Measurements from ENCODE around the gene C1orf105.
"Not testable (repeated sequence)": the region's sequence is repeated elsewhere in the genome, so short reads cannot be mapped to it uniquely, and the experiment has no call there.

C1orf105 gene, protein sequence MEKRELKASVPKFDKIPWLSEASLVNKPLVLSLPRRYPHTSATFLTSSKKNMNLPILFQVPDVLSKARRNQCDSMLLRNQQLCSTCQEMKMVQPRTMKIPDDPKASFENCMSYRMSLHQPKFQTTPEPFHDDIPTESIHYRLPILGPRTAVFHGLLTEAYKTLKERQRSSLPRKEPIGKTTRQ

DNA sequence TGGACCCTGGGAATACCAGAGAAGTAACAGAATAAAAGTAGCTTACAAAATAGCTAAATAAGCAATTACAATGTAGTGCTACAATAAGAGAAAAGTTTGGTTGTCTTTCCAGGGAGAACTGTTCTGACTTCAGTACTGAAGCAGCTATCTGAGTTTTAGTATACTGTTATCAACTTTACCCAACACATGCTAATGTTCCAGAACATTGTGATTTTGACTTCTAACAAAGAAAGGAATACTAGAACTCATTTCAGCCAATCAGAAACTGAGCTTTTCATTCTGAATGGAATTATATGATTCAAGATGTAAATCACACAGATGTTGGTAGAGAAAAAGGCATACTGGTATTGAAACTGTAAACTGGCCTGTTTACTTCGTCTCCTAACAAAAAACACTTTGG is at the start of gene C1orf105:
Gene C1orf105, plus strand, starts transcription at position 301 of the 400 bp plus-strand sequence. CDS start 201 bp downstream, outside the sequence.
- no peak for DNase-seq

DNA sequence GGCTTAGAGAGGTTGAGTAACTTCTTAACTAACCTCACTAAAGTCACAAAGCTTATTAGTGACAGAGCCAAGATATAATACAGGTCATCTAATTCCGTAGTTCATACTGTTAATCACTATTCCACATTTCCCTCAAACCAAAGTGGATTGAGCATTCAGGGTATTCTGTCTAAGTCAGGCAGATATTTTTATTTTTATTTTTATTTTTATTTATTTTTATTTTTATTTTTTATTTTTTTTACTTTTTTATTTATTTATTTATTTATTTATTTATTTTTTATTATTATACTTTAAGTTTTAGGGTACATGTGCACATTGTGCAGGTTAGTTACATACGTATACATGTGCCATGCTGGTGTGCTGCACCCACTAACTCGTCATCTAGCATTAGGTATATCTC is 48.8 kb upstream of the C1orf105 start:
- DNase-seq, result not testable (repeated sequence)

DNA sequence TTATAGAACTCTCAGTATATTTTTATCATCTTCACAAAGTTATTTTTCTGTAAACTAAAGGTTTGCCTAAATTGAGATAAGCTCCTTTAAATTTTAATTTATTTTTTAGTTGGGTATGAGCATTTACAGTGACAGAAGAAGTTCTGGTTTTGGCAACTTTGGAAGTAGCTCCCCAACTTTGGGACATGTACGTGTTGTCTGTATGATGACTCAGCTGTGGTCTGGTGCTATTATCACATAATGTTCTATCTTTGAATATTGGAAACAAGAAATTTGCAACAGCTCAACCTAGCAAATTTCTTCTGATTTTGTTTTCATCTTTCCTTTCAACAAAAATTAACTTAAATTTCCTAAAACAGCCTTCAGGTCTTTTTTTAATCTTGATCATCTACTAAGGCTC is 46.6 kb upstream of the C1orf105 start:
- DNase-seq, result no peak

DNA sequence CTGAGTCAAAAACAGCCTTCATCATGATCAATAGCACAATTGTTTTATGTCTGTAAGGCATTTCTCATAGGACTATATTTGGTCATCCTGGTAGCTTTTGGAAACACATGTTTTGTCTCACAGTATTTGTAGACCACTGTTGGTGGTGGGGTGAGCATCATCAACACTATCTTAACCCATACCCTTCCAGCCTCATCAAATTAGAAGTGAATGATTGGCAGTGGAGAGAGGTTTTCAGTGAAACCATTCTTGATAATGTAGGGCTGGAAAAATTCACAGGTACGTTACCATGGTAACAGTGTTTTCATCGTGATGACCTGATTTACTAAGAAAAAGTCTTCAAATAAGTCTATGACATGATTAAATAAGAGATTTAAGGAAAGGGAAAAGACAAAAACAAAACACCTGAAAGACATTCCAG is 45.3 kb upstream of the C1orf105 start:
- no peak for DNase-seq

DNA sequence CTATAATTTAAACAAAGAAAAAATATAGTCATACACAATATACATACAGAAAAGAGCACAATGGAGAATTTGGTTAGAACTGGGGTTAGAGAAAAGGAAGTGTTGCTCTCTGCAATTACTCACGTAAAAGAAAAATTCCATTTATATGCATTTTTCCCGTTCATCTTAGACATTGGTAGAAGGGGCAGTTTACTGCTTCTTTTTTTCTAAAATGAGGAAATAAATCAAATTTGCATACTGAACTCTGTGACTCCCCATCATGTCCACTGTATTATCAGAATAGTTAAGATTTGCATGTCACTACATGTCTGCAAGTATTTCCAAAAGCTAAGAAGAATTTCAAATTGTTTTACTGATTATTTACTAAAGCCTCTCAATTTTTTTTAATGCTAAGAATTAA is 44.1 kb upstream of the C1orf105 start:
- no peak for DNase-seq

DNA sequence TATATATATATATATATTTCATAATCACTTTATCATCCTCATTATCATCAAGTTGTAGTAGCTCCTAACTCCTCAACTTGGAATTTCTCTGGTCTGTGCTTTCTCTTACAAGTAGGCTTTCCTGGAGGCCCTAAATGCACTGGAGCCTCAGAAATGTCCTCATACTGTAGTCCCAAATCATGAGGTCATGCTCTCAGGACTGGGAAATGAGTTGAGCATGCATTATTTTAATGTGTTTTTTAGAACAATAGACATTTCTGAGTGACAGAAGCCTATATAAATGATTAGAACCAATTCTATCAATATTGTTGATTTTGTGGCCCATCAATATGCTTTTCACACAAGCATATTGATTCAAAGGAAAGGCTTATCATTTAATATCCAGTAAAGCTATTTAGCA is 42.9 kb upstream of the C1orf105 start:
- DNase-seq, result no peak

DNA sequence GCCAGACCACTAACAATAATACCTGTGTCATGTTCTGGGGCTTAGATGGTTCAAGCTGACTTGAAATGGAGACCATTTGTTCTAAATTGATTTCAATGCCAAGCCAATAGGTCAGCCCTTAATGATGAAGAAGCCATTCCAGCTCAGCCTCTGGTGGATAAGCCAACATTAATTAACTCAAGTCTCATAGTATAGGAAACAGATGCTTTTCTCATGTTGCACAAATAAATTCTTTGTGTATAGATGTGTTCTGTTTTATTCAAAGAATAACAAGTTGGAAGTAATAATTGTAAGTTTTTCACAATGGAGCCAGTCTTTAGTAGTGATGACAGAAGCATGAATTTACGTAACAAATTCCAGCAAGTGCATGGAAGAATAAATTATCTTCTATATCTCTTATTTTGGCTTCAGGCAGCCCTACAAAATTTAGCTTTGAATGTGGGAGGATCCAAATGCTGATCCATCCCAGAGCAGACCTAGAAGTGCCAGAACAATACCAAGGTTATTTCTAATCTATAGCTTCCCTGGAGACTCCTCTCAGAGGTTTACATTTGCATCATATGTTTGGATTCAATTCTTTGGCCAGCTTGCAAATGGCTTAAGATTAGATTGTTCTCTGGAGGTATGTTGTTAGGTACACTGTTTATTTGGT is 42.2 kb upstream of the C1orf105 start:
- DNase-seq, result no peak

DNA sequence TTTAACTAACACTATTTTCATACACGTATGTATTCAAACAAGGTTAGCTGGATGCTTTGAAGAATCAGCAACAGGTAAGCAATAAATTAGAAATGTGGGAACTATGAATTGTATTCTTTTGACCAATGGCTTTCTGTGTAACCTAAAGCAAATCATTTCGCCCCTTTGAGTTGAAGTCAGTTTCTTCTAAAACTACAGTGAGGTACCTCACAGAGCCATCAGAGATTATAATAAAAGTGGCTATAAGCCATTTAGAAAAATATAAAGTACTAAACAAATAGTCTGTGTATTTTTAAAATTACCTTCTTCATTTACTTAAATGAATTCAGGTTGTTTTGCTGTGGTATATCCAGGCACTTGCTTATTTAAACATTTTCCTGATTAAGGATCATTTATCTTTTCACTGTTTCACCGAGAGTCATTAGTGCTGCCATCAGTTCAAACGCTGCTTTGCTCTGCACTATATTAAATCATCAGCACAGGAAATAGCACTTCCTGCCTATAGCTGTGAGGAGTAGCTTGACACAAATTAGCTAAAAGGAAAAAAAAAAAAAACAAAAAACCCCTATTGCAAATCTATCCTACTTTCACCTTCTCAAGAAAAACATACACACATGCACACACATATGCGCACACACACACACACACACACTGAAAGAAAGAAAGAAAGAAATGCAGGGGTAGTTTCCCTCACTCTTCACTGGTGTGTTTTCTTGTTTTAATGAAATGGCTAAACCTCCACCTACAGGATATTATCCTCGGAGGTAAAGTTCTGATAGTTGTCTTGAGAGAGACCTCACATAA is 39.8 kb upstream of the C1orf105 start:
- no peak for DNase-seq

DNA sequence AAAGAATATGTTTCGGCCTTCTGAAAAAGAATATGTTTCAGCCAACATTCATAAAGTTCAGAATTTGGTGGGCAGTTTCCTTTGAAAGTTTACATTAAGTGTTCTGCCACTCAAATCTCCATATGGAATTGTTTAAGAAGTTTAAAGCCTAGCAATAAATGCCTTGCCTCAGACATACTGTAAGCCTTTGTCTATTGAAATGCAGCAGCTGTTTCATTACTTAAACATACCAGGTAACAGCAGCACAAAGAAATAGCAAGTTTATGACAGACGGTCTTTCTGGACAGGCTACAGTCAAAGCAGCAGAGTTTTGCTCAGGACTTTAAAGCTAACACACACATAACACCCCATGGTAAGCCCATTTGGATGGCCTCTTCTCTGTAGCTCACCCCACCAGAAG is 38.5 kb upstream of the C1orf105 start:
- no peak for DNase-seq

DNA sequence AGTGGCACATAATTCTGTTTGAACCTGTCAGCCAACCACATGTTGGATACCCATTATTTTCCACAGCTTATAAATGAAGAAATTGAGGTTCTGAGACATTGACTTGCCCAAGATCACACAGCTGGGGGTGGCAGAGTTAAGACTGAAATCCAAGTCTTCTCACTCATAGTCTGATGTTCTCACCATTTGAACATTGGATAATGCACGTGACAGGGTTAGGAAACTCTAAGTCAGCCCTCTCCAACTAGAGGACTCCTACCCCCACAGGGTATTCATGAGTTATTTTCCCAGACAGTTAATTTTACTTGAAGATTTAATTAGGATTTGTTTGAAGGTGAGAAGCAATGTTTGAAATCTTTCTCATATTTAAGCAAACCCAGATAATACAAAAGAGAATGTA is 38.1 kb upstream of the C1orf105 start:
- no peak for DNase-seq

DNA sequence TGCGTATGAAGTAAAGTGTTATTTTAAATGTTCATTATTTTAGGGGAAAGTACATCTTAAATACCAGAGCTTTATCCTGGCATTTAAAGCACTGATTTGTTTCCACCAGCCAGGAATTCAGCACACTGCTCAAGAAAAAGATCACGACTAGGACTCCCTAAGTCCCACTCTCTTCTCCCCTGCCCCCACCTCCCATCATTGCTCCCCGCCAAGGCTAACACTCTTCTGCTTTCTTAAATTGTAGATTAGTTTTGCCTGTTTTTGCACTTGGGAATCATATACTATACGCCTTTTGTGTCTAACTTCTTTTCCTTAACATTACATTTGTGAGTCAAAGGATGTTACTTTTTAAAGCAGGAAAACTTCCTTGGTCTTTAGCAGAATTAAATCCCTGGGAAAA is 37.5 kb upstream of the C1orf105 start:
- no peak for DNase-seq

DNA sequence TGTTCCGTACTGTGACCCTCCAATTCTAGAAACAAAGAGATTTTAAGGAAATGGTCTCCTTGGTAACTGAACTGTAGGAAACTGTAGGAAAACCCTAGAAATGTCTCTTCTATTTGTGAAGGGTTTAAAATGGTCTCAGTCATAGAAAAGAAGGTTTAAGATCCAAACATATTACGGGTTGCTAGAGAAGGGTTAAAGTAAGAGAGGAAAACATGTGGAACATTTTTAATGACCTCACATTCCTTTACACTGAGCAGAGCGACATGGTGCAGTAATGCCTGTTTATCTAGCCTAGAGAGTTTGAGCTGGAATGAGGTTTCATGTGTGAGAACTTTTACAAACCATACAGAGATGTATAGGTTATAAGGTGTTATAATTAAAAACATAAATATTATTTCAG is 36.9 kb upstream of the C1orf105 start:
- DNase-seq, result no peak

DNA sequence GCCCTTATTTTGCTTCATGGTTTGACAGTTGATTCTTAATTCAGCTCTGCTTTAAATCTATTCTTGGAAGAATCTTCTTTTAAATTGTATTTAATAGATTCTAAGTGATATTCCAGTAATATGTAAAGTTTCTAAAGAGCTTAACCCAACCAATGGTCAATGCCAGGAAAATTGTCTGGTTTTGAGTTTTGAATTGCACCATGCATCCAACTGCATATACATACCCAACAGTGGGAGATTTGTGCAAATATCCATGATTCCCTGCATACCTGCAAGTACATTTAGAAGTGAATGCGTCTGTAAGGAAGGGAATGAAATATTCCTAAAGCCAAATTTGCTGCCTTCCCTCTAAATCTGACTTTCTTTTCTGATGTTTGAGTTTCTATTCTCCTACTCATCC is 35.8 kb upstream of the C1orf105 start:
- no peak for DNase-seq

DNA sequence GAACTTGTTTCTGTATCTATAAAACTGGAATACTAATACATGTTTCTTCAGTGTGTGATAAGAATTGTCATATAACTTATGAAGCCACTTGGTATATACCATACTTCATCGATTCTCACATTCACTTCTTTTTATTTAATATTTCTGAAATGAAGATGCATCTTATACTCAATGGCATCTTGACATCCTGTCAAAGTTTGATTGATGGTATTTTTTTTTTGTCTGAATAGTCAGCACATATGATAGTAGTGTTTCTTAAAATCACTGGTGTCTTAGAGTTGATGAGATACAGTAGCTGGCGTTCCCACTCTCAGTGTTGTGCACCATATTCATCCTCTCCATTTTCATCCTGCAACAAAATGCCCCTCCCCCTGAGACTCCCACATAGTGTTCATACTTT is 34.4 kb upstream of the C1orf105 start:
- DNase-seq, result no peak

DNA sequence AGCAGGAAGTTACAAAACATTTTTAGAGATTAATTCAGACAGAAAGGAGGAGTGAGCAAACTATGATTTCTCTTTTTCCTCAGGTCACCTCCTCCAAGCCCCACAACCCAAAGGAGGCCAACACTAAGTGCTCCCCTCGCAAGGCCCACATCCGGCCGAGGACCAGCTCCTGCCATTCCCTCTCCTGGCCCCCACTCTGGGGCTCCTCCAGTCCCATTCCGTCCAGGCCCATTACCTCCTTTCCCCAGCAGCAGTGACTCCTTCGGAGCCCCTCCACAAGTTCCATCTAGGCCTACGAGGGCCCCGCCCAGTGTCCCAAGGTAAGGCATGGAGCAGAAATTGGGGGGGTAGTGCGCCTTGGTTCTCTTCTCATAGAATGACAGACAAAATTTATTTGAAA is 32.0 kb upstream of the C1orf105 start:
- no peak for DNase-seq

DNA sequence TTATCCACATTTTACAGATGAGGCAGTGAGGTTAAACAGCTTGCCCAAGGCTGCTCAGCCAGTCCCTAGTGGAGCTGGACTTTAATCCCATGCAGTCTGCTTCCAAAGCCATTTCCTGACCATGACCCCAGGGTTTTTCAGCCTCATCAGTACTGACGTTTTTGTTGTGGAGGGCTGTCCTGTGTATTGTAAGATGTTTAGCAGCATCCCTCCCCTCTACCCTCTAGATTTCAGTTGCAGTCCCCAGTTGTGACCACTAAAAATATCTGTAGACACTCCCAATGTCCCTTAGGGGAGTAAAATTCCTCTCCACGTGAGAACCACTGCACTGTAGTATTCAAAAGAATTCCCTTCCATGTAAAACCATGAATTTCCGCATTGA is 30.2 kb upstream of the C1orf105 start:
- no peak for DNase-seq

DNA sequence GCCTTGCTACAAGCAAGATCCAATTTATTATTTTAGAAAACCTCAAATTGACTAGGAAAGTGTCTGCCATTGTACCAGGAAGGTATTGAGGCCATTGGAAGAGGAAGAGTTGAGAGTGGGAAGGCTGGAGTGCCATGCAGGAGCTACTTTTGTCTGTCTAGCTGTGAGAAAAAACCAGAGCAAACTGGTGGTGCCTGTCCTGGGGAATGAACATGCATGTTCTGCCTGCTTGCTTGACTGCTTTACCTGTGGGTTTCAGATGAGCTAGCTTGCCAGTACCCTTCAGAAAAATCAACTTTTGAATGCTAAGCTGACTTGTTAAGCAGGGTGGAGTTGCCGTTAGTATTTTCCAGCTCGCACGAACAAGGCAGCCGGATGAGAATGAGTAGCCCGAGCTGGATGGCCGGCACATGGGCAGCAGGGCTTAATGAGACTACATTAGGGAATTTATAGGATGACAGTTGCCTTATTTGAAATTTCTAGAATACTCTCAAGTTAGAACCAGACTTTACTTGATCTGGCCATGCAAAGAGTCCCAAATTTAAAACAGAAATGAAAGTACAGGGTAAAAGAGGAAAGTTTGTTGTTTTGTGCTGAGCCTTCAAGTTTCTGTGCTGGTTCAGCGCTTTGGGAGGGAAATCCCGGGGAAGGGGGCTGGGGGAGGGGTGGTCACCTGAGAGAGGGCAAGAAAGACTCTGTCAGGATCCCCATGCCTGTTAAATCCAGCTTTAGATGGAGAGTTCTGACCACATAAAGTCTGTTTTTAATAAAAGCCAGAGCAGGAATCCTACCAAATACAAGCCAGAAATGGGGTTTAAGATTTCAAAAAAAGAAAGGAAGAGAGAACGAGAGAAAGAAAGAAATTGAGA is 29.6 kb upstream of the C1orf105 start:
- DNase-seq, result no peak

DNA sequence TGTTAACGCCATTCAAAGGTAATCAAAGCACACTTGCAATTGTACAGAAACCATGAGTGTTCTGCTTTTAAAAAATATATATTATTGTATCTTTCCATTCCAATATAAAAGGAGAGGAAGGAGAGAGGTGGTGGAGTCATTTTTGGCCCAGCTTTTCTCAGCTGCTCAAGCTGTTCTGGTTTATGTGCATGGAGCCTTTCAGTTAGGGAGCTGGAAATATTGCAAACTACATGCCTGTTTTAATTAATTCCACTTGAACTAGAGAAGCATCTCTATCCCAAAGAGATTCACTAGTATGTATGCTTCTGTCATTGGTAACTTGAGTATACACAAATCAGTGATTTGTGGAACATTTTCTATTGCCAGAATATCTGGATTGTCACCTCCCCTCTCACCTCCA is 28.5 kb upstream of the C1orf105 start:
- no peak for DNase-seq

DNA sequence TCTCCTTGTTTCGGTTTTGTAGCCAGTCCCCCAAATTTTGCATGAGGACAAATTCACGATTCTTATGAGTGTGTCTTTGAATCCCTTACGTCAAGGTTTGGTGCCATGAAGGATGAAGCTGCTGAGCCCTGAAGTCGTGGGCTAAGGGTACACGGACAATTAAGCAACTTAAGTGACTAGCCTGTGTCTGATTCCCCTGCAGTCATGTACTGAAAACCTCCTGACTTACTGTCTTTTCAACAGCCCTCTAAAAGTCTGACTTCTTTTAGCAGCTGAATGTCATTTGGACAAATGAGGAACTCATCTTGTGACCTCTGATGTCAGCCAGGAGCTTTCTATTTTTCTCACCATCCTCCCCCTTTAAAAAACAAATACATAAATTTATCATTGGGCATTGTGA is 27.1 kb upstream of the C1orf105 start:
- DNase-seq, result no peak

DNA sequence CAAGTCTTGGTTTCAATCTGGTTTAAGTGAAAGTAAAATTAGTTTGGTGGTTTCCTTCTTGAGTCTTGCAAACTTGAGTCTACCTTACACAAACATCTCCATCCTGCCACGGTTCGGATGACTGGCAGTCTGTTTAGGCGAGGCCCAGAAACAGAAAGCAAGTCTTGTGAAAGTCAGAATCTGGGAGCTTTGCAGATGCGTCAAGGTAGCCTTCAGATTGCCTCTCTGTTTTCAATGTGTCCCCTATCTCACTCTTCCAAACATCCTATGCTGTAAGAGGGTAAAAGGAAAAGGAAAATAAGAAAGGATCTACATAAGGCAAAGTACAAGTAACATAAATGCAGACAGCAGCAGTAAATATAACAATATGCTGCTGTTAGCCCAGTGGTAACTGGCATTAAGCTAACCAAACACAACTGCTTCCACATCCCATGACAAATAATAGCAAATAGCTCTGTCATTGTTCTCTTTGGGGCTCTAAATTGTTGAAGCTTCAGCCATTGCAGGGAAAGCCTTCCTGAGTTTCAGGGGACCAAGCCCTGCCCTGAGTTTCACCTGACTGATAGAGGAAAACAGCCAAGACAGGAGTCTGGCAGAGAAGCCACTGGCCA is 26.2 kb upstream of the C1orf105 start:
- DNase-seq, result peak; percentile 86

DNA sequence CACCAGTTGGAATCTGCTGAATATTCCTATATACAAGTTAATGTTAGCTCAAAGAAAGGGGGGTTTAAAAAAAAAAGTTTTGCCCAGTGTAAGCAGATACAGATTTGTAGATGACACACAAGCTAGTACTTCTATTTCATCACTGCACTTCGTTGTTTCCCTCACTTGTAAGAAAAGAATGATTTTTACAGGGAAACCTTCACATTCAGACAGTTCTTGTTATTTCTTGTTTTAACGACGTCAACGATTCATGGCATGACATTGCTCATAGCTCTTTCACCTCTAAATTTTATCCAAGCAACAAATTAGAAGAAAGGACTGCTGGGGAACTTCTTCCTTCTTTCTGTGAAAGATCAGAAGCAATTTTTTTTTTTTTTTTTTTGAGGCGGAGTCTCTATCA is 25.7 kb upstream of the C1orf105 start:
- DNase-seq, result no peak

DNA sequence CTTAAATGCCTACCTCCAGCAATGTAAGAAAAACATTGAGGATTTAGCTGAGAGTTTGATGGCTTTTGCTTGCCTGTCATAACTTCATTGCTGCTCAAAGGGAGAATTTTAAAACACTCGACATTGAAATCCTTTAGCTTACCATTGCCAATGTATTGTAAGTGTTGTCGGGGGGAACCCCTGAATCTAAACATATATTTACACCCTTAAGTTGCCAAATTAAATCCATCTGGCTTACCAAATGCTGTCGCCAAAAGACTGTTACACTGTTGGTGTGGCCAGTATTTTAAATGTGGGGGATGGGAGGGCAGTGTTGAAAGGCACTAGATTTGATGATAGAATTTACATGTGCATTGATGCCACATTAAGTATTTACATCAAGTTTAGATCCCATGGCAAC is 24.9 kb upstream of the C1orf105 start:
- DNase-seq, result no peak

DNA sequence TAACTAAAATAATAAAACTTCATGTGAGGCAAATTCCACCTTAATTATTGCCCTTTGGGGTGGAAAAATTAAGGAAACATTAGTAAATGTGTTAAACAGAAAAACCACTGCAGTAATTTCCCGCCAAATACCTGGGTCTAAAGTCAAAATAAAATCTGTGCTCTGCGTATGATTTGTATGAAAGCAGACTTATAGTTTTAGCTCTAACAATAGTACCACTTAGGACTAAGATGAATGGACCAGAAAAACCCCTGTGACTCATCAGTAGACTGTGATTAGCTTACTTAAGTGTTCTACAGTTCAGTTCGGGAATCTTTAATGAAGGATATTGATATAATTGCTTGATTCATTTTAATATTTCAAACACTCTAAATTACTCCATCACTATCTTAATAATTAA is 23.3 kb upstream of the C1orf105 start:
- DNase-seq, result no peak

Measured in activated effector memory CD4-positive, alpha-beta T cell treated with anti-CD3 and anti-CD28 coated beads, Interleukin-2, amount 50 U/mL, for 16 hours (primary cell).